ENCODE data around the gene SYNE3. TPM values are rescaled to one million over a fixed set of nuclear protein-coding genes. Genes with fewer than 3 reads are reported as not detected.

The SYNE3 gene
- total and polyA plus RNA-seq, 9 donors: 3.7 to 26.0 (median 10.0) TPM

DNA sequence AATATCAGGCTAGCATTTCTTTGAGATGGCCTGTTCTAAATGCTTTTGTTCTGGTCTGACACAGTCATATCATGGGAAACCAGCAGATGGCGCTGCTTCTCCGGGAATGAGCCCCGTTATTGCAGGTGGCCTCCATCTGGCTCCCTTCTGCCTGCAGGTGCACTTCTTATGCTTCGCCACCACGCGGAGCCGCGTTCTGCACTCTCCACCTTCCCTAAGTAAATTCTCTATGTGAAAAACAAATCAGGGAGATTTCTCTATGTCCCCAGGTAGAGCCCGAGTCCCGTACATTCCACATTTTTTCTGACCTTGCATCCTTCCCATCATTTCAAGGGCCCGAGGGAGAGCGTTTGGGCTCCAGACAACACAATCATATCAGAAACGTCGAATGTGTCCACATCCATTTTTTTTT, 44.6 kb upstream of the SYNE3 start:
- WGBS, 3 donors: 2 to 5% (median 2%) methylated on average over 14 of the region's 14 CpGs
- H3K4me1 ChIP-seq (ENCODE audit: insufficient read depth): peaks cover 4% of the 10 kb centered on the region
- H3K9me3 ChIP-seq: no peaks in the 10 kb centered on the region
- H3K27ac ChIP-seq: no peak overlapping the region
- TF ChIP-seq, protein P1, sequence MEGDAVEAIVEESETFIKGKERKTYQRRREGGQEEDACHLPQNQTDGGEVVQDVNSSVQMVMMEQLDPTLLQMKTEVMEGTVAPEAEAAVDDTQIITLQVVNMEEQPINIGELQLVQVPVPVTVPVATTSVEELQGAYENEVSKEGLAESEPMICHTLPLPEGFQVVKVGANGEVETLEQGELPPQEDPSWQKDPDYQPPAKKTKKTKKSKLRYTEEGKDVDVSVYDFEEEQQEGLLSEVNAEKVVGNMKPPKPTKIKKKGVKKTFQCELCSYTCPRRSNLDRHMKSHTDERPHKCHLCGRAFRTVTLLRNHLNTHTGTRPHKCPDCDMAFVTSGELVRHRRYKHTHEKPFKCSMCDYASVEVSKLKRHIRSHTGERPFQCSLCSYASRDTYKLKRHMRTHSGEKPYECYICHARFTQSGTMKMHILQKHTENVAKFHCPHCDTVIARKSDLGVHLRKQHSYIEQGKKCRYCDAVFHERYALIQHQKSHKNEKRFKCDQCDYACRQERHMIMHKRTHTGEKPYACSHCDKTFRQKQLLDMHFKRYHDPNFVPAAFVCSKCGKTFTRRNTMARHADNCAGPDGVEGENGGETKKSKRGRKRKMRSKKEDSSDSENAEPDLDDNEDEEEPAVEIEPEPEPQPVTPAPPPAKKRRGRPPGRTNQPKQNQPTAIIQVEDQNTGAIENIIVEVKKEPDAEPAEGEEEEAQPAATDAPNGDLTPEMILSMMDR (IDR thresholded peaks at IDR 0.05): peak; percentile 92 to 97 (median 97)
- no peak for TF ChIP-seq POLR2A (IDR thresholded peaks at IDR 0.05)
- intact Hi-C loops (cut with DNase I): loop anchor here (5.0 to 10.0 kb wide), 8 partner anchors 121 to 714 kb away; no protein-coding TSS in a partner anchor
- DNase-seq: peak; percentile 88 to 93 (median 93)
- H3K36me3 ChIP-seq: no peaks in the 10 kb centered on the region
- no peak overlapping the region for H3K4me3 ChIP-seq
- H3K27me3 ChIP-seq: no peaks in the 10 kb centered on the region

DNA sequence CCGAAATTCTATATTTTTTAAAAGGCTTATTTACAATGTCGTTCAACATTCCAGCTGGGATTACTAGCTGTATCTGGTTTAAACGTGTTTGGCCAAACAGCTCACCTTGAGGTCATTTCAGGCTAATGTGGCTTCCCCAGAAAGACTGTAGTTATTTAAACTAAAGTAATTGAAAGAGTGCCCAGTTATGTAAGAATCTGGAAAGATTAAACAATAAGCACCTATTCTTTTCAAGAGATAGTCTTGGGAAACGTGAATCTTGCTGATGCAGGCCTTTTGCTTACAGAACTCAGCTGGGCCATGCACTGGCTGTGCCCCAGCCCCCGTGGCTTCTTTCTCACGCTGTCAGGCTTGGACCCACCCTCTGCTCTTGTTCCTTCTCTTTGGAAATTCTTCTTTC, 42.8 kb upstream of the SYNE3 start:
- Histone ChIP-seq H3K27ac (no peak overlapping the region), H3K27me3 (no peaks in the 10 kb centered on the region), H3K4me1 (ENCODE audit: insufficient read depth) (peaks cover 4% of the 10 kb centered on the region), H3K9me3 (no peaks in the 10 kb centered on the region), H3K36me3 (no peaks in the 10 kb centered on the region), H3K4me3 (no peak overlapping the region)
- TF ChIP-seq, protein P1 (IDR thresholded peaks at IDR 0.05): no peak
- WGBS, 3 donors: 25 to 50% (median 44%) methylated on average over 6 of the region's 6 CpGs
- DNase-seq: no peak
- intact Hi-C loops (cut with DNase I): no loop called here

DNA sequence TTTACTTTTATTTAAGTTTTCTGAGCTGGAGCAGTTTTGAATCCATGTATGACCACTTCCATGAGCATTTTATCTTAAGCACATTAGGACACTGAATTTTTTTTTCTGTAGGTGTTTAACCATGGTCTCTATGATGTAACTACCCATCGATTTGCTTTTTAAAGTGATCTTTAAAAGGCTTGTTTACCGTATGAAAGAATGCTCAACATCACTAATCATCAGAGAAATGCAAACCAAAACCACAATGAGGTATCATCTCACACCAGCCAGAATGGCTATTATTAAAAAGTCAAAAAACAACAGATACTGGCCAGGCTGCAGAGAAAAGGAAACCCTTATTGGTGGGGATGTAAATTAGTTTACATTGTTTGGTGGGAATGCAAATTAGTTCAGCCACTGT, 41.4 kb upstream of the SYNE3 start:
- Histone ChIP-seq H3K4me1 (ENCODE audit: insufficient read depth) (peaks cover under 1% of the 10 kb centered on the region), H3K9me3 (no peaks in the 10 kb centered on the region), H3K27ac (no peak overlapping the region), H3K27me3 (no peaks in the 10 kb centered on the region), H3K4me3 (no peak overlapping the region), H3K36me3 (no peaks in the 10 kb centered on the region)
- intact Hi-C loops (cut with DNase I): no loop called here
- no peak for TF ChIP-seq POLR2A (IDR thresholded peaks at IDR 0.05)
- no peak for TF ChIP-seq EP300 (IDR thresholded peaks at IDR 0.05)
- TF ChIP-seq, protein P1 (IDR thresholded peaks at IDR 0.05): no peak
- DNase-seq: no peak
- 13 to 30% (median 19%) methylated on average over 2 of the region's 2 CpGs for WGBS, 3 donors

DNA sequence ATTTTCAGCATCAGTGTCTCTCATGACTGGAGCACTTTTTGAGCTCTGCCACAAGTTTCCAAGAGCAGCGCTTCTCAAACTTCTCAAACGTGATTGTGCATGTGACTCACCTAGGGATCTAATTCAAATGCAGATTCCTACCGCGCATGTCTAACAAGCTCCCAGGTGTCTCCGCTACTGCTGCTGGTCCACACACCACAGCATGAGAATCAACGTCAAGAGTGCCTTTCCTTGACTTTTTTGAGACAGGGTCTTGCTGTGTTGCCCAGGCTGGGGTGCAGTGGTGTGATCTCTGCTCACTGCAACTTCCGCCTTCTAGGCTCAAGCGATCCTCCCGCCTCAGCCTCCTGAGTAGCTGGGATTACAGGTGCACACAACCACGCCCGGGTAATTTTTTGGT, 40.8 kb upstream of the SYNE3 start:
- TF ChIP-seq EP300 (IDR thresholded peaks at IDR 0.05): no peak
- 87 to 89% (median 89%) methylated on average over 11 of the region's 11 CpGs for WGBS, 3 donors

DNA sequence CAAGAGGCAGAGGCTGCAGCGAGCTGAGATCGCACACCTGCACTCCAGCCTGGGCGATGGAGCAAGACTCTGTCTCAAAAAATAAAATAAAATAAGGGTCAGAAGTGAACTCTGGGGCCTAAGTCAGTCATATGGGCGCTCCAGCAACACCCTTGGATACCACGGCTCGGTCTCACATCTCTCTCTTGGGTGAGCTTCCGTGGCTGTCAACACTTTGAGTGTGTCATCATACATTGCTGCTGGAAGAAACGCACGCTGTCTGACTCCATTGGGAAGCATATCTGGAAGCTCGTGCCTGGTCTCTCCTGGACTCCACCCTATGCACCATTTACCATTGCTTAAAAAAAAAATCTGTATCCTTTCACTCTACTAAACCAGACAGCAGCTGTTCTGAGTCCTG, 38.6 kb upstream of the SYNE3 start:
- TF ChIP-seq POLR2A (IDR thresholded peaks at IDR 0.05) (no peak), EP300 (IDR thresholded peaks at IDR 0.05) (no peak)
- TF ChIP-seq, protein P1 (IDR thresholded peaks at IDR 0.05): no peak
- Histone ChIP-seq H3K36me3 (no peaks in the 10 kb centered on the region), H3K27ac (no peak overlapping the region), H3K27me3 (no peaks in the 10 kb centered on the region), H3K9me3 (no peaks in the 10 kb centered on the region), H3K4me1 (ENCODE audit: insufficient read depth) (no peaks in the 10 kb centered on the region), H3K4me3 (no peak overlapping the region)
- WGBS, 3 donors: 83 to 98% (median 95%) methylated on average over 10 of the region's 10 CpGs
- DNase-seq: no peak
- intact Hi-C loops (cut with DNase I): no loop called here

More for the DNA sequence above, 40.8 kb upstream of the SYNE3 start:
- H3K4me3 ChIP-seq: no peak overlapping the region
- no peaks in the 10 kb centered on the region for H3K9me3 ChIP-seq
- no peaks in the 10 kb centered on the region for H3K4me1 ChIP-seq (ENCODE audit: insufficient read depth)
- H3K27me3 ChIP-seq: no peaks in the 10 kb centered on the region
- no peak for DNase-seq
- intact Hi-C loops (cut with DNase I): no loop called here
- no peak overlapping the region for H3K27ac ChIP-seq
- no peaks in the 10 kb centered on the region for H3K36me3 ChIP-seq
